ENCODE results near the gene IRF9. TPM values are rescaled to one million over a fixed set of nuclear protein-coding genes. Genes with fewer than 3 reads are reported as not detected.

The IRF9 gene
- total and polyA plus RNA-seq, 2 of the 13 experiments (the other 11 are each of a cell fraction or from before 2014, with no cell fraction given): 14.9 to 49.7 TPM

GRCh38 chr14:24146453-24146977 lies 14.6 kb upstream of the IRF9 start, which contains the start of gene PSME2 (continued):
- TF ChIP-seq ZXDC (CRISPR knock-in tag; IDR thresholded peaks at IDR 0.05) (no peak), SYNCRIP (IDR thresholded peaks at IDR 0.05; ENCODE audit: insufficient read depth, low read depth, low read length) (no peak), ZNF224 (CRISPR knock-in tag; IDR thresholded peaks at IDR 0.05) (no peak), HOXA3 (CRISPR knock-in tag; IDR thresholded peaks at IDR 0.05) (peak; percentile 73; the same call in 1 of the 2 replicates), GATAD2A (CRISPR knock-in tag; IDR thresholded peaks at IDR 0.05) (peak; percentile 59; the same call in 1 of the 2 replicates), PHF20 (CRISPR knock-in tag; IDR thresholded peaks at IDR 0.05) (no peak), ZNF343 (CRISPR knock-in tag; IDR thresholded peaks at IDR 0.05) (no peak), MTERF4 (CRISPR knock-in tag; IDR thresholded peaks at IDR 0.05) (no peak), HCFC1 (IDR thresholded peaks at IDR 0.05; ENCODE audit: low read depth, low read length) (no peak), MYPOP (CRISPR knock-in tag; IDR thresholded peaks at IDR 0.05) (no peak), ZNF253 (CRISPR knock-in tag; IDR thresholded peaks at IDR 0.05; ENCODE audit: borderline replicate concordance) (no peak), REXO4 (CRISPR knock-in tag; IDR thresholded peaks at IDR 0.05; ENCODE audit: borderline replicate concordance) (no peak), SMARCE1 (IDR thresholded peaks at IDR 0.05; ENCODE audit: borderline replicate concordance) (no peak), JUNB (CRISPR knock-in tag; IDR thresholded peaks at IDR 0.05; ENCODE audit: borderline replicate concordance) (no peak), HMGA1 (CRISPR knock-in tag; conservative IDR thresholded peaks at IDR 0.05) (no peak), ZNF619 (CRISPR knock-in tag; IDR thresholded peaks at IDR 0.05) (no peak), MXD1 (CRISPR knock-in tag; IDR thresholded peaks at IDR 0.05) (peak; percentile 95), TERF1 (CRISPR knock-in tag; IDR thresholded peaks at IDR 0.05) (no peak), SMAD1 (CRISPR knock-in tag; IDR thresholded peaks at IDR 0.05; ENCODE audit: borderline replicate concordance, low read depth) (no peak), DR1 (CRISPR knock-in tag; IDR thresholded peaks at IDR 0.05) (peak; percentile 76; the same call in 1 of the 2 replicates)

All from HepG2 (cell line).